Ovary (tissue), 3 donors: ENCODE measurements around the gene PDE3B.

Experiments
- CTCF ChIP-seq, 3 donors: fragments of 450-650 bp in 2 of 3; fragments of 200-600 bp in 1 of 3; IDR thresholded peaks; one replicate each; pipeline versions ENCODE4 v1.5.1 to v1.8.0; 2016 to 2022; ENCODE audit warnings: antibody characterized with exemption in 3 of 3, mild to moderate bottlenecking in 1 of 3
- EP300 ChIP-seq: sonication (generic); formaldehyde crosslinking; IDR thresholded peaks from one replicate; pipeline ENCODE4 v1.6.1; 2017; ENCODE audit warnings: antibody characterized with exemption
- POLR2A ChIP-seq: fragments of 450-650 bp; IDR thresholded peaks from one replicate; pipeline ENCODE4 v1.6.1; 2017; ENCODE audit warnings: antibody characterized with exemption, mild to moderate bottlenecking, moderate library complexity
- donor health status: DM: no; HTN: no; CAD: no.

DNA sequence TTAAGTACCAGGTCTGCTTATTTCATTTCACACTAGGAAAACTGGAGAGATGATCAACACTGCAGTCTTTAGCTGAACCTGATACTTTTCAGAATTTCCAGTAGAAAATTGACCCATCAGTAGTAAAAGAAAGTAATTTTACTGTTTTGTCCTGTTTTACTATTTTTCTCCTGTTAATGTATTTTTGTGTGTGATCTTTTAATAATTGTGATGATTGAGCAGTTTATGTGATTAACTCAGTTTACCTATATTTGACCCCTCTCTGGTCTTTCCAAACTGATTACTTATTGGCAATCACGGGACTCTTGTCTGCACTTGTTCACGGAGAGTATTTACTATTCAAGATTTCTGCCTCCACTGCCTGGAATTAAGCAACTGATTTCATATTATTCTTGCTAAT, 249.0 kb downstream of the PDE3B start:
- no peak for TF ChIP-seq CTCF (IDR thresholded peaks at IDR 0.05)
- TF ChIP-seq POLR2A: no peak
- no peak for TF ChIP-seq EP300
